ENCODE results near the gene ARHGAP6.

Gene ARHGAP6, protein sequence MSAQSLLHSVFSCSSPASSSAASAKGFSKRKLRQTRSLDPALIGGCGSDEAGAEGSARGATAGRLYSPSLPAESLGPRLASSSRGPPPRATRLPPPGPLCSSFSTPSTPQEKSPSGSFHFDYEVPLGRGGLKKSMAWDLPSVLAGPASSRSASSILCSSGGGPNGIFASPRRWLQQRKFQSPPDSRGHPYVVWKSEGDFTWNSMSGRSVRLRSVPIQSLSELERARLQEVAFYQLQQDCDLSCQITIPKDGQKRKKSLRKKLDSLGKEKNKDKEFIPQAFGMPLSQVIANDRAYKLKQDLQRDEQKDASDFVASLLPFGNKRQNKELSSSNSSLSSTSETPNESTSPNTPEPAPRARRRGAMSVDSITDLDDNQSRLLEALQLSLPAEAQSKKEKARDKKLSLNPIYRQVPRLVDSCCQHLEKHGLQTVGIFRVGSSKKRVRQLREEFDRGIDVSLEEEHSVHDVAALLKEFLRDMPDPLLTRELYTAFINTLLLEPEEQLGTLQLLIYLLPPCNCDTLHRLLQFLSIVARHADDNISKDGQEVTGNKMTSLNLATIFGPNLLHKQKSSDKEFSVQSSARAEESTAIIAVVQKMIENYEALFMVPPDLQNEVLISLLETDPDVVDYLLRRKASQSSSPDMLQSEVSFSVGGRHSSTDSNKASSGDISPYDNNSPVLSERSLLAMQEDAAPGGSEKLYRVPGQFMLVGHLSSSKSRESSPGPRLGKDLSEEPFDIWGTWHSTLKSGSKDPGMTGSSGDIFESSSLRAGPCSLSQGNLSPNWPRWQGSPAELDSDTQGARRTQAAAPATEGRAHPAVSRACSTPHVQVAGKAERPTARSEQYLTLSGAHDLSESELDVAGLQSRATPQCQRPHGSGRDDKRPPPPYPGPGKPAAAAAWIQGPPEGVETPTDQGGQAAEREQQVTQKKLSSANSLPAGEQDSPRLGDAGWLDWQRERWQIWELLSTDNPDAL (N-terminal part only)

DNA sequence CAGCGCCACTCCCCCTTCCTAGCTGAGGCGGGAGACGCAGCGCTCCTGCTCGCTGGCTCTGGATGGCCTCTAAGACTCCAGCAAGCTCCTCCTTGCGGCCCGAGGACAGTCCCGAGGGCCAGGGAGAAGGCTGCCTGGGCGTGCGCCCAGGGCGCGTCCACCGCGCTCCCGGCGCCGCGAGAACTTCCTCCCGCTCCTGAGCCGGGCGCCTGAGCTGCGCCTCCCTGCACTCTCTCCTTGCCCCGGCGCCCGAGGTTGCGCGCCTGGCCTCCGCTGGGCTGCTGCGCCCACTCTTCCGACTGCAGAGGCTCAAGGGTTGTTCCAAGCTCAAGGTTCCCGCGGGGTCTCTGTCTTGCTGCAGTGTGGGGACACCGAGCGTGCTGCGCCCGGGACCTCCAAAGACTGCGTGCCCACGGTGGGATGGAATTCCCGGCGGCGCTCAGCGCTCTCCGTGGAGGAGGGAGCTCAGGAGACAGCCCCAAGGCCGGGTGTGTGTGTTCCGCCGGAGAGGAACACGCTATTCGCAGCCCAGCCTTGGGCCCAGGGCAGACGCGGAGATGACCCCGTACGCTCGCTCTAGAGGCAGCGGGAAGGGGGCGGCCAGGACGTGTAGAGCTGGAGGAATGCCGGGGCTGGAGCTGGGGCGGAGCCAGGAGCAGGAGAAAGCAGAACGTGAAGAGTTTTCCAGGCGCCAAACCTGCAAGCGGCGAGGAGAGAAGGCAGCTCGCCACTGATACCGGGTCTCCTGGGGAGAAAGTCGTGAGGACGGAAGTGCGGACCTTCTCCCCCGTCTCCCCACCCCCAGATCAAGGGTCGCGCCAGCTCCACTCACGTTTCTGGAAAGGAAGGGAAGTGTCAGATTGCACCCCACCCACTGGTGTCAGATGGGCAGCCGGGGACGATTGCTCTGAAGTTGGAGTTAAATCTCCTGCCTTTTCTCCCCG is at the start of gene ARHGAP6:
TSS of gene ARHGAP6 (minus strand) at position 753 of the 944 bp plus-strand sequence. CDS start 1,092 bp downstream, outside the sequence.
- Histone ChIP-seq H3K27me3 (replicated peaks; ENCODE audit: insufficient read depth, low read length) (no peaks in the 10 kb centered on the region), H4K20me1 (ENCODE audit: insufficient read depth, low read length) (no peaks in the 10 kb centered on the region), H3F3A (ENCODE audit: insufficient read depth, low read length) (no peaks in the 10 kb centered on the region), H3K79me2 (ENCODE audit: low read length) (no peaks in the 10 kb centered on the region), H3K27ac (ENCODE audit: low read length) (no peak within 1 kb of the TSS), H3K36me3 (replicated peaks; ENCODE audit: insufficient read depth, low read length) (no peaks in the 10 kb centered on the region), H3K9me3 (replicated peaks; ENCODE audit: insufficient read depth, low read length) (no peaks in the 10 kb centered on the region), H3K4me2 (ENCODE audit: low read depth, low read length) (no peak within 1 kb of the TSS), H3K4me3 (ENCODE audit: low read length) (no peak within 1 kb of the TSS), H3K9me2 (replicated peaks; ENCODE audit: insufficient read depth, low read length) (no peaks in the 10 kb centered on the region), H3K9ac (ENCODE audit: low read length) (no peak within 1 kb of the TSS), H3K4me1 (ENCODE audit: low read length) (no peaks in the 10 kb centered on the region), H2AFZ (ENCODE audit: low read length) (no peak within 1 kb of the TSS)
- no peak for TF ChIP-seq EZH2 (optimal IDR thresholded peaks at IDR 0.05; ENCODE audit: low read depth, low read length)
- TF ChIP-seq, protein P1, sequence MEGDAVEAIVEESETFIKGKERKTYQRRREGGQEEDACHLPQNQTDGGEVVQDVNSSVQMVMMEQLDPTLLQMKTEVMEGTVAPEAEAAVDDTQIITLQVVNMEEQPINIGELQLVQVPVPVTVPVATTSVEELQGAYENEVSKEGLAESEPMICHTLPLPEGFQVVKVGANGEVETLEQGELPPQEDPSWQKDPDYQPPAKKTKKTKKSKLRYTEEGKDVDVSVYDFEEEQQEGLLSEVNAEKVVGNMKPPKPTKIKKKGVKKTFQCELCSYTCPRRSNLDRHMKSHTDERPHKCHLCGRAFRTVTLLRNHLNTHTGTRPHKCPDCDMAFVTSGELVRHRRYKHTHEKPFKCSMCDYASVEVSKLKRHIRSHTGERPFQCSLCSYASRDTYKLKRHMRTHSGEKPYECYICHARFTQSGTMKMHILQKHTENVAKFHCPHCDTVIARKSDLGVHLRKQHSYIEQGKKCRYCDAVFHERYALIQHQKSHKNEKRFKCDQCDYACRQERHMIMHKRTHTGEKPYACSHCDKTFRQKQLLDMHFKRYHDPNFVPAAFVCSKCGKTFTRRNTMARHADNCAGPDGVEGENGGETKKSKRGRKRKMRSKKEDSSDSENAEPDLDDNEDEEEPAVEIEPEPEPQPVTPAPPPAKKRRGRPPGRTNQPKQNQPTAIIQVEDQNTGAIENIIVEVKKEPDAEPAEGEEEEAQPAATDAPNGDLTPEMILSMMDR (IDR thresholded peaks at IDR 0.05; ENCODE audit: low read length) = no peak
- TF ChIP-seq EZH2phosphoT487 (IDR thresholded peaks at IDR 0.05; ENCODE audit: low read length) = no peak
- no peak for DNase-seq

DNA sequence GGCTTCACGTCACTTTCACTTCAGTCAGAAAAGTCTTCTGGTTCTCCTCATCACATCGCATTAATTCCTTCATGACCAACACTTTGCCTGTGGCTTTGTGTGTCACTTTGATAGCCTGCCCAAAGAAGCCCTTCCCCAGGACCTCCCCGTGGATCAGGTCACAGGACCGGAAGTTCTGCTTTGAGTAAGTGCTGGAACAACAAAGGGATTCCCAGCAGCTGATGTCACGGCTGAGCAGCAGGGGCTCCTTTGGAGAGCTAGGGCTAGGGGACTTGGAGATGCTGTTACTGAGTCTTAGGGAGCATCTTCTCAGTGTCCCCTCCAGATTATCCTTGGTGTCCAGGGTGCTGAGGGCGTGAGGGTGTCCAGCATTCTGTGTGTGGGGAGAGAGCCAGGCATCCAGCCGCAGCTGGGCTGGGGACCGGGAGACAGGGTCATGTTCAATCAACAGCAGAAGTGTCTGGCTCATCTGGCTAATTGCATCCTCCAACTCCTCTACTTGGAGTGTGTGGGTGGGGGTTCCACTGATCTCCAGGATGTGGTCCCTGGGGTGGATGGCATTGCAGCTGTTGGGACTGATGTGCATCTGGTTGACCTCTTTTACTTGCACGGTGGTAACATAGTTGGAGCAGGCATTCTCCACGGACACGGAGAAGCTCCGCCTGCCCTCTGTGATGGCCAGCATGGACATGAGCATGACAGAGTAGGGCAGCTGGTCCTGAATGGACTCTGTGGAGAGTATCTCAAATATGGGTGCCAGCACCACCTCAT is 39.2 kb upstream of the ARHGAP6 start:
- no peak overlapping the region for H3K4me2 ChIP-seq (ENCODE audit: low read depth, low read length)
- no peak overlapping the region for H3K4me3 ChIP-seq (ENCODE audit: low read length)
- H4K20me1 ChIP-seq (ENCODE audit: insufficient read depth, low read length) = no peaks in the 10 kb centered on the region
- H3K9ac ChIP-seq (ENCODE audit: low read length) = no peak overlapping the region
- no peaks in the 10 kb centered on the region for H3F3A ChIP-seq (ENCODE audit: insufficient read depth, low read length)
- no peaks in the 10 kb centered on the region for H3K9me2 ChIP-seq (replicated peaks; ENCODE audit: insufficient read depth, low read length)
- no peaks in the 10 kb centered on the region for H3K9me3 ChIP-seq (replicated peaks; ENCODE audit: insufficient read depth, low read length)
- no peak overlapping the region for H3K27ac ChIP-seq (ENCODE audit: low read length)
- TF ChIP-seq, protein P1 (IDR thresholded peaks at IDR 0.05; ENCODE audit: low read length) = no peak
- no peak for TF ChIP-seq EZH2phosphoT487 (IDR thresholded peaks at IDR 0.05; ENCODE audit: low read length)
- TF ChIP-seq EZH2 (optimal IDR thresholded peaks at IDR 0.05; ENCODE audit: low read depth, low read length) = no peak
- H3K27me3 ChIP-seq (replicated peaks; ENCODE audit: insufficient read depth, low read length) = no peaks in the 10 kb centered on the region
- no peaks in the 10 kb centered on the region for H3K36me3 ChIP-seq (replicated peaks; ENCODE audit: insufficient read depth, low read length)
- no peak overlapping the region for H2AFZ ChIP-seq (ENCODE audit: low read length)
- no peaks in the 10 kb centered on the region for H3K79me2 ChIP-seq (ENCODE audit: low read length)
- DNase-seq = no peak
- H3K4me1 ChIP-seq (ENCODE audit: low read length) = no peaks in the 10 kb centered on the region
